Stimulated activated CD8-positive, alpha-beta memory T cell treated with anti-CD3 and anti-CD28 coated beads, Interleukin-7, amount 100 ng/mL, for 4 hours (primary cell): Measurements from ENCODE around the gene ATXN7L3.
"Not testable (repeated sequence)": the region's sequence is repeated elsewhere in the genome, so short reads cannot be mapped to it uniquely, and the experiment has no call there.

Source experiments
- DNase-seq, 2 donors: peaks; one replicate each; pipeline ENCODE4 v3.0.0-alpha.2; 2020; ENCODE audit warnings: low read depth in 2 of 2

ATXN7L3 gene

DNA sequence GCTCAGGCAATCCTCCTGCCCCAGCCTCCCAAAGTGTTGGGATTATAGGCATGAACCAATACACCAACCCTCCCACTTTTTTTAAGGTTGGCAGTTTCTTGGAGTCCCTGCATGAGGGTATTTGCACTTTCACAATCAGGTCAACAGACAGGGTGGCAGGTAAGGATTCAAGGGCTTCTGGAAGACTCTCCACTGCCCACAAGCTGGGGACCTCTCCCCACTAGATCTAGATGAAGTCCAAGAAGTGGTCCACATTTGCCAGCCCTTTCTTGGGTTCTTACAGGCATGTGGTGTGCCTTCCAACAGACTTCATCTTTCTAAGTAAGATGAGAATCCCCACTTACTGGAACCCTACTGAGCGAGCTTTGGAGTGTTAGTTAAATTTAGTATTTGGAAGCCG, 25.3 kb downstream of the ATXN7L3 start:
- DNase-seq: no peak

GRCh38 chr17:44171931-44172455, 27.7 kb downstream of the ATXN7L3 start:
- DNase-seq: no peak

GRCh38 chr17:44170499-44171201, 29.0 kb downstream of the ATXN7L3 start, which contains the start of gene ASB16:
ASB16 (plus strand) TSS chr17:44170704; CDS start chr17:44170790, 86 bp downstream.
- DNase-seq: no peak

- no peak for DNase-seq
Measured at GRCh38 chr17:44170135-44170498, 29.6 kb downstream of the ATXN7L3 start.

DNA sequence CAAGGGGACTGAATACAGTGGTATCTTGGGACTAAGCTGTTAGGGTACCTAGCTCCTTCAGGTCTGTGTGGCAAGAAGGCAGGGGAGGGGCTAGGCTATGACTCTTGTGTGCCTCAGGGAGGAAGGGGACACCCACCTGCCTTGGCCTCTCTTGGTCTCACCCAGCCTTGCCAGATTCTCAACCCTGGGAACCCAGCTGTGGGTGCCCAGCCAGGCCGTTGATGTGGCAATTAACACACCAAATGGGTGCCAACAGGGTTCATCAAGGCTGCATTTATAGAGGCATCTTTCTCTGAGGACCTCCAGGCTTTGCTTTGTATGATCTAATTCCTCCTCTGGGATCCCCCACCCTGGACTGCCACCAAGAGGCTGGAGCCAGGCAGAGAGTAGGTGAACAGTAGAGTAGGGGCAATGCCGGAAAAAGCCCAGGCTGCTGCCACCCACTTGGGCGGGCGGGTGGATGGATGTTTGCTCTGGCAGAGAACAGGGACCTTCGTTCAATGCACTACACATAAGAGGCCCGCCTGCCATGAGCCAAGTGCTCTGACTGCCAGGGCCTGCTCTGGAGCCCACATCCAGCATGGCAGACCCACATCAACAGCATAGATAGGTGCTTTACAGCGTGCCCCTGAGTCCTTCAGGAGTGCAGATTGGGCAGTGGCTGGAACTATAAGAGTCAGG, 32.4 kb downstream of the ATXN7L3 start:
- DNase-seq: no peak

DNA sequence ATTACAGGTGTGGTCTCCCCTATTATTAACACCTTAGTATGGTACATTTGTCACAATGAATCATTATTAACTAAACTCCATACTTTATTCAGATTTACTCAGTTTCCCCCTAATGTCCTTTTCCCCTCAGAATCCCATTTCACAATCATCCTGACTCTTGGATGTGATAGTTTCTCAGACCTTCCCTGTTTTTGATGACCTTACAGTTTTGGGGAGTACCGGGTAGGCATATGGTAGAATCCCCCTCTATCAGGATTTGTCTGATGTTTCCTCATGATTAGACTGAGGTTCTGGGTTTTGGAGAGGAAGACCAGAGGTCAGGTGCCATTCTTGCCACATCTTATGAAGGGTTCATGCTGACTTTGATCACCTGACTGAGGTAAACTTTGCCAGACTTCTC, 35.2 kb downstream of the ATXN7L3 start:
- DNase-seq: no peak

- peak in 1 of 2 donors; percentile 28 for DNase-seq
Measured at GRCh38 chr17:44159519-44160210, 40.0 kb downstream of the ATXN7L3 start.

DNA sequence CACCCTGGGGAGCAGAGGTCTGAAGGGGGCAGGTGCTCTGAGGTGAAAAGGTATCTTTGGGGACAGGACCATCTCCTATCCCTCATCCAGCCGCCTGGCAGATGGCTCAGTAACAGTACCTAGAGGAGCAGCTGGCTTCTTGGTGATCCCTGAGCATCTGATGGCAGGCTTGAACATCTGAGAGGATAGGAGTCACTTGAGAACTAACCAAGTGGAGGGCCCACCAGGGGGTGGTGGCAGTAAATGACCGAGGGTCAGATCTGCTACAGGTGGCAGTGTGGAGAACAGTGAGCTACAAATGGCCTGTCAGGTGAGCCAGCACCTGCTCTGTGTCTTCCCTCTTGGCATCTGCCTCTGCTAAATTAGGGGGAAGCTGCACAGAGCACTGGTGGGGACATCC, 44.2 kb downstream of the ATXN7L3 start:
- no peak for DNase-seq

GRCh38 chr17:44152875-44153274, 46.8 kb downstream of the ATXN7L3 start:
- no peak for DNase-seq

DNA sequence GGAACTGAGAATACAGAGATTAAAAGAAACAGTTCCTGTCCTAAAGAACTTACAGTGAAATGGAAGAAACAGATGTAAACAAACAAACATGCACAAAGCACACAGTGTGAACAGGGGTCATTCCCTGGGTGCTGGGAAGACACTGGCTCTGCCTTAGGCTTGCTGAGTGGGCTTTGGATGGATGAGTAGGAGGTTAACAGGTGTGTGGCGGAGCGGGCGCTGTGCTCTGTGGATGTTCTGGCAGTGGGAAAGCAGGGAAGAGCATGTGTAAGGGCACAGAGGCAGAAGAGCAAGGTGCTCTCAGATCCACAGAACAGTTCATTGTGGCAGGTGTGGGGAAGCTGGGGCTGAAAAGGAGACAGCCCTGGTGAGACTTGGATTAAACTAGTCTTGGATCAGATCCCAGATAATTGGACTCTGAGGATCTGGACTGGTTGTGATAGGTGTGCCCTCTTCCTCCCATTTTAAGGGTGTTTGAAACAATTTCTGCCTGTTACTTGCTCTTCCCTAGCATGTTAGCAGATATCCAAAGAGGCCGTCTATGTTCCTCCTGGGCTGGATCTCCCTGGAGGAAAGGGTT, 49.8 kb downstream of the ATXN7L3 start:
- no peak for DNase-seq

DNA sequence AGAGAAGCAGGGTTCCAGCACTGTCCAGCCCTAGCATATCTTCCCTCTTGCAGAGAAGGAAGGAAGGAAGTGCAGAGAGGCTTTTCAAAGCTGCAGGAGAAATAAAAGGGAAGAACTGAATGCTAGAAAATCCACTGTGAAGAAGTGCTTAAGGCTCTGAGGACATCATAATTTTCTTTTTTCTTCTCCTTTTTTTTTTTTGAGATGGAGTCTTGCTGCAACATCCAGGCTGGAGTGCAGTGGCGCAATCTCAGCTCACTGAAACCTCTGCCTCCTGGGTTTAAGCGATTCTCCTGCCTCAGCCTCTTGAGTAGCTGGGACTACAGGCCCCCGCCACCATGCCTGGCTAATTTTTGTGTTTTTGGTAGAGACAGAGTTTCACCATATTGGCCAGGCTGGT, 50.6 kb downstream of the ATXN7L3 start:
- not testable (repeated sequence) for DNase-seq

DNA sequence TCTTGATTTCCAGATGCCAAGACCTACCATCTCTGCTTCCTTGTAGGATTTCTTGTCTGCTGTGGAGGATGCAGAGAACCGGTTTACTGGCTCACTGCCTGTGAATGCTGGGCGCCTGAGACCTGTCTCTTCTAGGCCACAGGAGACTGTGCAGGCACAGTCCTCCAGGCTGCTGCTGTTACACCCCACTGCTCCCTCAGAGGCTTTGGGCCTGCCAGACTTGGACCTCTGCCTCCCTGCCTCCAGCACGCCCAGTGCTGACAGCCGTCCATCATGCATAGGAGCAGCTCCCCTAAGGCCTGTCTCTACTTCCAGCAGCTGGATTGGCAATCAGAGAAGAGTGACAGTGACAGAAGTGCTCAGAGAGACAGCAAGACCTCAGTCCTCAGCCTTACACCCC, 51.9 kb downstream of the ATXN7L3 start:
- DNase-seq: no peak

GRCh38 chr17:44146375-44147346, 53.0 kb downstream of the ATXN7L3 start:
- no peak for DNase-seq

DNA sequence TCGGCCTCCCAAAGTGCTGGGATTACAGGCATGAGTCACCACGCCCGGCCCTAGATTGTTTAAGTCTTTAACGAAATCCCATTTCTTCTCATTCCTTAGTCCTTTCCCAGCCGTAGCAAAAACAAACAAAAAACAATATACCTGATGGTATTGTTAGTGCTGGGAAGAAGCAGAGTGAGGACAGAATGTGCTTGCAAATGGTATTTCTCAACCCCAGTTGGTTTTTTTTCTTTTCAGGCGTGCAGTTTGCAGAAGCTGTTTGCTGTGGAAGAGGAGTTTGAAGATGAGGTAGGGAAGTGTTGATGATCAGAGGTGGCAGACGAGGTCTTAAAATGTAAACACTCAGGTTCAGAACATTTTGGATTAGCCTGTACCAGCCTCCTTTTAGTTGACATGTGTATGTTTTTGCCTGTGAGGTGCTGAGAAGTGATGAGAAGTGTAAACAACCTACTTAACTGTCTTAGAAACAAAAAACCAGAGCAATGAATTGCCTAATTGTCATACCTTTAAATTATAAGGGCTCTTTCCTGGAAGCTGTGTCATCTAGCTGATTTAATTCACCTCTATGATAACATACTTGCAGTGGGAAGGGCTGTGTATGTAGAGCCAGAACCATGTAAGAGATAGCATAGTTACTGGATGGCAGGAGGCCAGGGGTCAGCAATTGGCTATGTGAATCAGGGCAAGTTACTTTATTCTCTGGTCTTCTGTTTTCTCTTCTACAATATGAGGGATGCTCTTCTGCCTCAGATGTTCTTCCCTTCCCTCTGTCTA, 54.5 kb downstream of the ATXN7L3 start:
- DNase-seq: no peak

DNA sequence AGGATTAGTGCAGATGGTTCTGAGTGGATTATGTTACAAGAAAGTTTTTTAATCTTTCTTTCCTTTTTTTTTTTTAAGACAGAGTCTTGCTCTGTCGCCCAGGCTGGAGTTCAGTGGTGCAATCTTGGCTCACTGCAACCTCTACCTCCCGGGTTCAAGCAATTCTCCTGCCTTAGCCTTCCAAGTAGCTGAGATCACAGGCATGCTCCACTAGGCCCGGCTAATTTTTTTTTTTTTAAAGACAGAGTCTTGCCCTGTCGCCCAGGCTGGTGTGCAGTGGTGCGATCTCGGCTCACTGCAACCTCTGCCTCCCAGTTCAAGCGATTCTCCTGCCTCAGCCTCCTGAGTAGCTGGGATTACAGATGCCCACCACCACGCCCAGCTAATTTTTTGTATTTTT, 55.8 kb downstream of the ATXN7L3 start:
- not testable (repeated sequence) for DNase-seq
